CD4-positive, alpha-beta memory T cell (primary cell): Measurements from ENCODE around the gene ELMO1. TPM values are rescaled to one million over a fixed set of nuclear protein-coding genes. Genes with fewer than 3 reads are reported as not detected.

Experiments
- CTCF ChIA-PET: fragments of 350-600 bp; sonication (Branson Sonifier 250); formaldehyde crosslinking; loops from one replicate; lab custom pipeline; 2021; ENCODE audit warnings: inconsistent platforms; ENCODE audit not compliant: partially characterized antibody; lab: Charles Lee
- POLR2A ChIA-PET: fragments of 350-600 bp; sonication (Branson Sonifier 250); formaldehyde crosslinking; loops from one replicate; lab custom pipeline; 2021; ENCODE audit not compliant: partially characterized antibody; lab: Charles Lee
- DNase-seq, 5 donors: peaks; one replicate each; pipeline versions ENCODE4 v3.0.0 to v3.0.0-alpha.2; 2020 to 2022; ENCODE audit warnings: mixed read lengths in 1 of 5
- H3K27ac ChIP-seq: one replicate; pipeline ENCODE4 v1.7.0; 2013; ENCODE audit warnings: low read depth, low read length
- H3K27me3 ChIP-seq: 2 replicates; pipeline ENCODE4 v1.7.0; 2013; ENCODE audit warnings: mild to moderate bottlenecking, low read length, moderate library complexity; ENCODE audit not compliant: insufficient read depth
- H3K36me3 ChIP-seq: 2 replicates; pipeline ENCODE4 v1.7.0; 2013; ENCODE audit warnings: mild to moderate bottlenecking, low read length, moderate library complexity; ENCODE audit not compliant: insufficient read depth
- H3K4me1 ChIP-seq: 2 replicates; pipeline ENCODE4 v1.7.0; 2013; ENCODE audit warnings: mild to moderate bottlenecking, low read length, moderate library complexity; ENCODE audit not compliant: insufficient read depth
- H3K4me3 ChIP-seq, 2 donors: one replicate each; pipeline ENCODE4 v1.7.0; 2013; ENCODE audit warnings: low read length in 2 of 2, mild to moderate bottlenecking in 1 of 2
- H3K9me3 ChIP-seq, 2 donors: one replicate each; pipeline ENCODE4 v1.7.0; 2013; ENCODE audit warnings: low read length in 2 of 2, control low read depth in 1 of 2; ENCODE audit not compliant: control insufficient read depth in 1 of 2
- H3K27ac Mint-ChIP-seq, 7 donors: one replicate each; pipeline ENCODE4 v1.8.0; 2020 to 2021; ENCODE audit warnings: mixed read lengths in 7 of 7, mild to moderate bottlenecking in 6 of 7, inconsistent platforms in 3 of 7, moderate library complexity in 3 of 7
- H3K27me3 Mint-ChIP-seq, 2 donors: one replicate each; pipeline ENCODE4 v1.8.0; 2020 to 2021; ENCODE audit warnings: mixed read lengths in 2 of 2
- H3K36me3 Mint-ChIP-seq, 2 donors: one replicate each; pipeline ENCODE4 v1.8.0; 2020 to 2021; ENCODE audit warnings: mixed read lengths in 2 of 2, inconsistent platforms in 1 of 2, mild to moderate bottlenecking in 1 of 2
- H3K4me1 Mint-ChIP-seq, 4 donors: one replicate each; pipeline ENCODE4 v1.8.0; 2020 to 2021; ENCODE audit warnings: mixed read lengths in 4 of 4, mild to moderate bottlenecking in 1 of 4
- H3K4me3 Mint-ChIP-seq, 8 donors: one replicate each; pipeline ENCODE4 v1.8.0; 2020 to 2021; ENCODE audit warnings: mixed read lengths in 8 of 8, mild to moderate bottlenecking in 7 of 8, moderate library complexity in 6 of 8, inconsistent platforms in 3 of 8
- H3K9me3 Mint-ChIP-seq, 8 donors: one replicate each; pipeline ENCODE4 v1.8.0; 2020 to 2021; ENCODE audit warnings: mixed read lengths in 8 of 8, mild to moderate bottlenecking in 5 of 8, inconsistent platforms in 3 of 8, moderate library complexity in 1 of 8
- intact Hi-C: fragments of 100-400 bp; cut with micrococcal nuclease; formaldehyde crosslinking; loops from one replicate; pipeline ENCODE4 v1.15.1; 2023
- polyA plus RNA-seq, 2 donors: library from polyadenylated mRNA; unstranded; fragments of 300-500 nt; fragmentation: Illumina TruSeq; gene quantifications; one replicate each; pipeline ENCODE4 v1.2.3, GENCODE V29; 2021
- total RNA-seq, 2 experiments: library from RNA; stranded (reverse); gene quantifications; one replicate each; pipeline ENCODE4 v1.2.3, GENCODE V29; 2021

The ELMO1 gene
- total and polyA plus RNA-seq, 4 experiments from 2014 or later: 45.1 to 131 (median 111) TPM

GRCh38 chr7:37251222-37251621 is 197.4 kb downstream of the ELMO1 start:
- H3K4me1 ChIP-seq: peaks cover 11% of the 10 kb centered on the region
- POLR2A ChIA-PET: interaction anchor here (1.2 kb wide), 1 partner anchor 94 kb away, joined by 3 read pairs; no protein-coding TSS in a partner anchor
- H3K4me3 ChIP-seq: no peak overlapping the region
- Mint-ChIP-seq H3K27me3 (no peaks in the 10 kb centered on the region), H3K9me3 (peaks cover 0 to 3% (median 0%) of the 10 kb centered on the region in 8 donors), H3K36me3 (peaks cover 48 to 49% of the 10 kb centered on the region in 2 donors), H3K4me3 (no peak overlapping the region), H3K27ac (peak overlapping the region in 2 of 7 donors; percentile 7 to 19), H3K4me1 (peaks cover 32 to 57% (median 37%) of the 10 kb centered on the region in 4 donors)
- H3K27me3 ChIP-seq: no peaks in the 10 kb centered on the region
- peaks cover 4% of the 10 kb centered on the region for H3K36me3 ChIP-seq
- H3K9me3 ChIP-seq: no peaks in the 10 kb centered on the region
- no peak for DNase-seq
- no peak overlapping the region for H3K27ac ChIP-seq
- CTCF ChIA-PET: interaction anchor here (0.6 kb wide), 1 partner anchor 69 kb away, joined by 3 read pairs; no protein-coding TSS in a partner anchor
- intact Hi-C loops: no loop called here

- H3K27me3 Mint-ChIP-seq: no peaks in the 10 kb centered on the region
- Histone ChIP-seq H3K4me3 (no peak overlapping the region), H3K36me3 (no peaks in the 10 kb centered on the region), H3K27me3 (no peaks in the 10 kb centered on the region), H3K27ac (no peak overlapping the region), H3K4me1 (no peaks in the 10 kb centered on the region), H3K9me3 (no peaks in the 10 kb centered on the region)
- H3K36me3 Mint-ChIP-seq: peaks cover 31 to 37% of the 10 kb centered on the region in 2 donors
- ChIA-PET CTCF (interaction anchor here (1.0 to 1.4 kb wide), 3 partner anchors 26 to 246 kb away, joined by 3 to 4 read pairs (median 4); no protein-coding TSS in a partner anchor), POLR2A (no interaction called here)
- no peak overlapping the region for H3K4me3 Mint-ChIP-seq
- intact Hi-C loops: no loop called here
- peak overlapping the region in 2 of 7 donors; percentile 1 to 57 for H3K27ac Mint-ChIP-seq
- peaks cover 33 to 51% (median 40%) of the 10 kb centered on the region in 4 donors for H3K4me1 Mint-ChIP-seq
- DNase-seq: no peak
- H3K9me3 Mint-ChIP-seq: peaks cover 0 to 3% (median 0%) of the 10 kb centered on the region in 8 donors
These were observed 199.4 kb downstream of the ELMO1 start for GRCh38 chr7:37249240-37249639.

- Mint-ChIP-seq H3K27me3 (no peaks in the 10 kb centered on the region), H3K4me3 (no peak overlapping the region), H3K9me3 (peaks cover 0 to 3% (median 0%) of the 10 kb centered on the region in 8 donors), H3K27ac (peak overlapping the region in 1 of 7 donors; percentile 27), H3K36me3 (peaks cover 28 to 37% of the 10 kb centered on the region in 2 donors), H3K4me1 (peaks cover 31 to 51% (median 43%) of the 10 kb centered on the region in 4 donors)
- Histone ChIP-seq H3K27ac (no peak overlapping the region), H3K9me3 (no peaks in the 10 kb centered on the region), H3K4me3 (no peak overlapping the region), H3K27me3 (no peaks in the 10 kb centered on the region), H3K4me1 (no peaks in the 10 kb centered on the region), H3K36me3 (no peaks in the 10 kb centered on the region)
- CTCF ChIA-PET: interaction anchor here (1.0 to 1.7 kb wide), 2 partner anchors 25 to 36 kb away, joined by 3 to 4 read pairs; no protein-coding TSS in a partner anchor
- intact Hi-C loops: no loop called here
- POLR2A ChIA-PET: no interaction called here
- no peak for DNase-seq
These were observed 200.2 kb downstream of the ELMO1 start for GRCh38 chr7:37248396-37248861.

GRCh38 chr7:37247861-37248260 is 200.8 kb downstream of the ELMO1 start:
- ChIA-PET POLR2A (no interaction called here), CTCF (interaction anchor here (1.7 kb wide), 1 partner anchor 37 kb away, joined by 4 read pairs; no protein-coding TSS in a partner anchor)
- Histone ChIP-seq H3K27me3 (no peaks in the 10 kb centered on the region), H3K4me3 (no peak overlapping the region), H3K4me1 (no peaks in the 10 kb centered on the region), H3K36me3 (no peaks in the 10 kb centered on the region), H3K27ac (no peak overlapping the region), H3K9me3 (no peaks in the 10 kb centered on the region)
- H3K36me3 Mint-ChIP-seq: peaks cover 24 to 35% of the 10 kb centered on the region in 2 donors
- no peaks in the 10 kb centered on the region for H3K9me3 Mint-ChIP-seq
- H3K4me1 Mint-ChIP-seq: peaks cover 31 to 48% (median 41%) of the 10 kb centered on the region in 4 donors
- DNase-seq: no peak
- no peak overlapping the region for H3K4me3 Mint-ChIP-seq
- intact Hi-C loops: no loop called here
- H3K27ac Mint-ChIP-seq: peak overlapping the region in 3 of 7 donors; percentile 44 to 70 (median 54)
- no peaks in the 10 kb centered on the region for H3K27me3 Mint-ChIP-seq

GRCh38 chr7:37245590-37245989 is 203.1 kb downstream of the ELMO1 start:
- Histone ChIP-seq H3K4me3 (no peak overlapping the region), H3K36me3 (no peaks in the 10 kb centered on the region), H3K27ac (no peak overlapping the region), H3K27me3 (no peaks in the 10 kb centered on the region), H3K4me1 (no peaks in the 10 kb centered on the region), H3K9me3 (no peaks in the 10 kb centered on the region)
- H3K9me3 Mint-ChIP-seq: no peaks in the 10 kb centered on the region
- no peak for DNase-seq
- intact Hi-C loops: no loop called here
- H3K4me3 Mint-ChIP-seq: no peak overlapping the region
- peak overlapping the region in 1 of 7 donors; percentile 17 for H3K27ac Mint-ChIP-seq
- peaks cover 20 to 30% (median 27%) of the 10 kb centered on the region in 4 donors for H3K4me1 Mint-ChIP-seq
- POLR2A ChIA-PET: no interaction called here
- CTCF ChIA-PET: no interaction called here
- H3K36me3 Mint-ChIP-seq: peaks cover 25 to 32% of the 10 kb centered on the region in 2 donors
- no peaks in the 10 kb centered on the region for H3K27me3 Mint-ChIP-seq

GRCh38 chr7:37236906-37237305 is 211.8 kb downstream of the ELMO1 start:
- POLR2A ChIA-PET: no interaction called here
- H3K27ac ChIP-seq: no peak overlapping the region
- intact Hi-C loops: loop anchor here (10.0 kb wide), 1 partner anchor 598 kb away; no protein-coding TSS in a partner anchor

GRCh38 chr7:37235813-37236212 is 212.9 kb downstream of the ELMO1 start:
- intact Hi-C loops: loop anchor here (1.0 to 10.0 kb wide), 5 partner anchors 117 to 599 kb away; partner anchors contain the start of gene ELMO1
- Mint-ChIP-seq H3K4me1 (peaks cover 15 to 25% (median 20%) of the 10 kb centered on the region in 4 donors), H3K27ac (peak overlapping the region in 1 of 7 donors; percentile 2), H3K9me3 (no peaks in the 10 kb centered on the region), H3K36me3 (peaks cover 10 to 24% of the 10 kb centered on the region in 2 donors), H3K4me3 (no peak overlapping the region), H3K27me3 (no peaks in the 10 kb centered on the region)
- Histone ChIP-seq H3K4me1 (peaks cover 7% of the 10 kb centered on the region), H3K4me3 (no peak overlapping the region), H3K27ac (no peak overlapping the region), H3K36me3 (no peaks in the 10 kb centered on the region), H3K9me3 (no peaks in the 10 kb centered on the region), H3K27me3 (no peaks in the 10 kb centered on the region)
- ChIA-PET CTCF (interaction anchor here (1.0 to 4.6 kb wide), 12 partner anchors 36 to 279 kb away, joined by 3 to 68 read pairs (median 4); partner anchors contain the start of gene ELMO1), POLR2A (interaction anchor here (0.5 kb wide), 1 partner anchor 600 kb away, joined by 4 read pairs; no protein-coding TSS in a partner anchor)
- no peak for DNase-seq

More at GRCh38 chr7:37236906-37237305, 211.8 kb downstream of the ELMO1 start:
- Histone ChIP-seq H3K36me3 (no peaks in the 10 kb centered on the region), H3K4me1 (no peaks in the 10 kb centered on the region), H3K9me3 (no peaks in the 10 kb centered on the region), H3K4me3 (no peak overlapping the region), H3K27me3 (no peaks in the 10 kb centered on the region)
- Mint-ChIP-seq H3K36me3 (peaks cover 8 to 19% of the 10 kb centered on the region in 2 donors), H3K27me3 (no peaks in the 10 kb centered on the region), H3K4me3 (no peak overlapping the region), H3K27ac (no peak overlapping the region), H3K4me1 (peaks cover 9 to 16% (median 12%) of the 10 kb centered on the region in 4 donors), H3K9me3 (no peaks in the 10 kb centered on the region)
- no peak for DNase-seq
- CTCF ChIA-PET: interaction anchor here (1.2 to 4.6 kb wide), 5 partner anchors 37 to 259 kb away, joined by 3 to 68 read pairs (median 11); no protein-coding TSS in a partner anchor
